Ascending aorta (tissue), 2 donors: ENCODE measurements around the gene SOX18. TPM values are rescaled to one million over a fixed set of nuclear protein-coding genes. Genes with fewer than 3 reads are reported as not detected.

Experiments
- DNase-seq, 2 donors: peaks; one replicate each; pipeline ENCODE4 v3.0.0-alpha.2; 2019; ENCODE audit warnings: low spot score in 2 of 2
- H3K27ac ChIP-seq, 2 donors: fragments of 200-600 bp; sonication (generic); one replicate each; pipeline ENCODE4 v1.5.1; 2016 to 2017; ENCODE audit warnings: mild to moderate bottlenecking in 1 of 2
- H3K27me3 ChIP-seq: fragments of 200-600 bp; sonication (generic); one replicate; pipeline ENCODE4 v1.5.1; 2017
- H3K36me3 ChIP-seq, 2 donors: fragments of 200-600 bp; sonication (generic); one replicate each; pipeline ENCODE4 v1.5.1; 2016
- H3K4me1 ChIP-seq, 2 donors: fragments of 200-600 bp; sonication (generic); one replicate each; pipeline ENCODE4 v1.5.1; 2016 to 2017; ENCODE audit warnings: mild to moderate bottlenecking in 1 of 2
- H3K4me3 ChIP-seq, 2 donors: fragments of 200-600 bp; sonication (generic); one replicate each; pipeline ENCODE4 v1.5.1; 2016 to 2017; ENCODE audit warnings: mild to moderate bottlenecking in 1 of 2
- H3K9me3 ChIP-seq, 2 donors: fragments of 200-600 bp; sonication (generic); one replicate each; pipeline ENCODE4 v1.5.1; 2016
- intact Hi-C: fragments of 100-400 bp; cut with DNase I; formaldehyde crosslinking; loops from one replicate; pipeline ENCODE4 v1.15.1; 2023
- total RNA-seq: library from RNA; depleted of rRNA; stranded (reverse); fragments of >200 nt; gene quantifications from one replicate; pipeline ENCODE4 v1.1.0, GENCODE V29; 2016
- TF ChIP-seq, protein P1 (sequence below), 3 experiments: fragments of 200-600 bp in 2 of 3; fragments of 450-650 bp in 1 of 3; sonication (generic) in 2 of 3; IDR thresholded peaks; one replicate each; pipeline ENCODE4 v1.5.1; 2016 to 2019; ENCODE audit warnings: antibody characterized with exemption in 3 of 3, mild to moderate bottlenecking in 1 of 3, moderate library complexity in 1 of 3

The SOX18 gene
- total RNA-seq, 1 donor from 2014 or later: 244 TPM

DNA sequence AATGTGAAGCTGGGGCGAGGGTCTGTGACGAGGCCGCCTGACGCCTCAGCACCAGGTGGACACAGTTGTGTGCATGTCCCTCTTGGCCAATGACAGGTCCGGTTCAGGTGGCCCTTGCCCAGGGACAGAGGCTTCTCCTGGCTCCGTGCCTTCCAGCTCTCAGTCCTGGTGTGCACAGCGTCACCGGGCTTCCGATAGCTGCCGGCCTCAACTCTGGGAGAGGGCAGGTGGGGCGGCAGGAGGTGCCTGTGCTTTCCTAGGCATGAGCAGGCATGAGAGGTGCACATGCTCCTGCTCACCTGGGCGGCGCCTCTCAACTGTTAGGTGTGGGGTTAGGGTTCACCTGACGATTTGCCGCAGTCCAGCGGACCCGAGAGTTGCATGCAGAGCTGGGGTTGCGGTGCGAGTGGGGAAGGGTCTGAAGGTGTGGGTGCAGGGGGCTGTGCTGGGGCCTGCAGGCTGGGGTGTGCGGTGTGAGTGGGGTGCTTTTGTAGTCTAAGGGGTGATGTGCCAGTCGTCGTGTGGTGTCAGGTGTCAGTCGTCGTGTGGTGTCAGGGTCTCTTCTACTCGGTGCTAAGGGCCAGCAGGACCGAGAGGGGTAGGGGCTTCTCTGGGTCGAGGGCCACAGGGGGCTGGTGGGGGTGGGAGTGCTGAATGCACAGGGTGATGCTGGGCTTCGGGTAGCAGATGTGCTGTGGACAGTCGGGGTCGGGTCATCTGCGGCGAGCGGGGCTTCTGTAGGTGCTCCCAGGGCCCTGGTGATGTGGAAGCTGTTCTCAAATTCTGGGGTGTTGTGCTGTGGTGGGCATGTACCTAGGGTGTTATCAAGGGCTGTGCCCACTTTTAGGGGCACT, 3.8 kb upstream of the SOX18 start:
- Histone ChIP-seq H3K36me3 (no peaks in the 10 kb centered on the region), H3K27me3 (peaks cover 10% of the 10 kb centered on the region), H3K9me3 (no peaks in the 10 kb centered on the region), H3K4me3 (no peak overlapping the region), H3K27ac (peak overlapping the region in 1 of 2 donors; percentile 61), H3K4me1 (peaks cover 0 to 3% of the 10 kb centered on the region in 2 donors)
- TF ChIP-seq, protein P1, sequence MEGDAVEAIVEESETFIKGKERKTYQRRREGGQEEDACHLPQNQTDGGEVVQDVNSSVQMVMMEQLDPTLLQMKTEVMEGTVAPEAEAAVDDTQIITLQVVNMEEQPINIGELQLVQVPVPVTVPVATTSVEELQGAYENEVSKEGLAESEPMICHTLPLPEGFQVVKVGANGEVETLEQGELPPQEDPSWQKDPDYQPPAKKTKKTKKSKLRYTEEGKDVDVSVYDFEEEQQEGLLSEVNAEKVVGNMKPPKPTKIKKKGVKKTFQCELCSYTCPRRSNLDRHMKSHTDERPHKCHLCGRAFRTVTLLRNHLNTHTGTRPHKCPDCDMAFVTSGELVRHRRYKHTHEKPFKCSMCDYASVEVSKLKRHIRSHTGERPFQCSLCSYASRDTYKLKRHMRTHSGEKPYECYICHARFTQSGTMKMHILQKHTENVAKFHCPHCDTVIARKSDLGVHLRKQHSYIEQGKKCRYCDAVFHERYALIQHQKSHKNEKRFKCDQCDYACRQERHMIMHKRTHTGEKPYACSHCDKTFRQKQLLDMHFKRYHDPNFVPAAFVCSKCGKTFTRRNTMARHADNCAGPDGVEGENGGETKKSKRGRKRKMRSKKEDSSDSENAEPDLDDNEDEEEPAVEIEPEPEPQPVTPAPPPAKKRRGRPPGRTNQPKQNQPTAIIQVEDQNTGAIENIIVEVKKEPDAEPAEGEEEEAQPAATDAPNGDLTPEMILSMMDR (IDR thresholded peaks at IDR 0.05): no peak
- intact Hi-C loops: no loop called here
- DNase-seq: no peak

DNA sequence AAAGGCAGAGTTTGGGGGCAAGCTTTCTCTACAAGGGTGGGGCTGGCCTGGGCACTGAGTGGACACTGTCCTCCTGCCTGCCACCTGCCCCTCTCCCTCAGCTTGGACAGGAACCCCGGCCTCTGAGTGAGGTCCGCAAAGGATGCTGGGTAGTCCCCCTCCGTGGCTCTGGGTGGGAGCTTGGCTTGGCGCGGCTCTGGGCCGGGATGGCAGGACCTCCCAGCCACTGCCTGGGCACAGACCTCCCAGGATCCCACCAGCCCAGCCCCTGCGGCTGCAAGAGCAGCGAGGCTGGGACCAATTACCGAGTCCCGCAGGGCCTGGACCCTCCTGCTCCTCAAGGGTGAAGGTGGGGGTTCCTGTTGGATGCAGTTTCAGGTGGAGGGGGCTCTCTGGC, 2.9 kb upstream of the SOX18 start:
- Histone ChIP-seq H3K27me3 (peaks cover 13% of the 10 kb centered on the region), H3K4me1 (peaks cover 0 to 3% of the 10 kb centered on the region in 2 donors)
- no peak for DNase-seq

DNA sequence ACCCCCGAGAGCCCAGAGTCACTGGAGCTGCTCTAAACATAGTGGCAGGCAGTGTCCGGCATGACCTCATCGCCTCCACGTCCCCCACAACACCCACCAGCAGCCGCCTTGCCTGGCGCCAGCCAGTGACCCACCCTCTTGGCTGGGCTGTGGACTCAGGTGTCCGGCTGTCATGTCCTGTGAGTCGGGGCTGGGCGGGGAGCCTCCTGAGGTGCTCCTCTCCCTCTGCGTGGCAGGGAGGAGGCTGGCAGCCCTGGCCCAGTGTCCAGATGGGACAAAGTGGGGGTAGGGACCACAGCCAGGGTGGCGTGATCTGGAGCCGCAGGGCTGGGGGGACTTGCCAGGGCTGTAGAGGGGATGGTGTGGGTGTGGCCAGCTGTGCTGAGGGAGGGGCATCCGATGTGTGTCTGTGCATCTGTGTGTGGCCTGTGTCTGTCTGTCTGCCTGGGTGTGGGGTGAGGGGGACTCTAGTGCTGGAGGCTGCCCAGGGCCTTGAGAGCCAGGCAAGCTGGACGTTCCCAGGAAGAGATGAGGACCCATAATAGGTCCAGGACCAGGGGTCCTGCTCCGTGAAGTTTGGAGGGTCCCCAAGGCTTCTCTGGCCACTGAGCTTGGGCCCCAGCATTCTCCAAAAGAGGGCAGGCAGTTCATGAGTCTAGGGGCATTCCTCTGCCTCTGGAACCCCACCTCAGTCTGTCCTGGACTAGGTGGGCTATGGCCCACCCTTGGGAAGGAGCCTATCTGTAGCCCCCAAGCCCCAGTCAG, 2.3 kb upstream of the SOX18 start:
- peak overlapping the region; percentile 12 to 49 for H3K27ac ChIP-seq
- no peaks in the 10 kb centered on the region for H3K36me3 ChIP-seq
- TF ChIP-seq, protein P1 (IDR thresholded peaks at IDR 0.05): no peak
- H3K4me1 ChIP-seq: peaks cover 0 to 3% of the 10 kb centered on the region in 2 donors
- H3K9me3 ChIP-seq: no peaks in the 10 kb centered on the region
- no peak overlapping the region for H3K4me3 ChIP-seq
- intact Hi-C loops: no loop called here
- DNase-seq: peak in 1 of 2 donors; percentile 30
- H3K27me3 ChIP-seq: peaks cover 13% of the 10 kb centered on the region

More for the DNA sequence above, 2.9 kb upstream of the SOX18 start:
- Histone ChIP-seq H3K9me3 (no peaks in the 10 kb centered on the region), H3K4me3 (no peak overlapping the region), H3K27ac (peak overlapping the region; percentile 12 to 61), H3K36me3 (no peaks in the 10 kb centered on the region)
- intact Hi-C loops: no loop called here
- TF ChIP-seq, protein P1 (IDR thresholded peaks at IDR 0.05): no peak

DNA sequence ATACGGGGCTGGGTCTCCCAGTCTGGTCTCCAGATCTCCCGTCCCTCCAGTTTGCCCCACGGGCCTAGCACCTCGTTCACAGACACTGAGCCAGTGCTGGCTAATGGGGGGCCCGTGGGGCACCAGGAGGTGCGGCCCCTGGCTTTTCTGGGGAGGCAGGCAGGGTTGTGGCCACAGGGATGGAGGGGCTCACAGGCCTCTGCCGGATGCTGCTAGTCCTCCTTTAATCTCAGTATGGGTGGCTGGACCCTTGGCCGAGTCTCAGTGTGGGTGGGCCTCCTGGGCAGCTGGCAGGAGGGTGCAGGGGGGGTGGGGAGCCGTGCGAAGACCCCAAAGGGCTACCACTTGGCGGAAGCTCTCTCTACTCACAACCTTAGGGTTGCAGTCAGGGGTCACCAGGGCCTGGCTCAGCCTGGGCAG, 1.6 kb upstream of the SOX18 start:
- intact Hi-C loops: no loop called here
- Histone ChIP-seq H3K4me1 (peaks cover 0 to 3% of the 10 kb centered on the region in 2 donors), H3K4me3 (no peak overlapping the region)

DNA sequence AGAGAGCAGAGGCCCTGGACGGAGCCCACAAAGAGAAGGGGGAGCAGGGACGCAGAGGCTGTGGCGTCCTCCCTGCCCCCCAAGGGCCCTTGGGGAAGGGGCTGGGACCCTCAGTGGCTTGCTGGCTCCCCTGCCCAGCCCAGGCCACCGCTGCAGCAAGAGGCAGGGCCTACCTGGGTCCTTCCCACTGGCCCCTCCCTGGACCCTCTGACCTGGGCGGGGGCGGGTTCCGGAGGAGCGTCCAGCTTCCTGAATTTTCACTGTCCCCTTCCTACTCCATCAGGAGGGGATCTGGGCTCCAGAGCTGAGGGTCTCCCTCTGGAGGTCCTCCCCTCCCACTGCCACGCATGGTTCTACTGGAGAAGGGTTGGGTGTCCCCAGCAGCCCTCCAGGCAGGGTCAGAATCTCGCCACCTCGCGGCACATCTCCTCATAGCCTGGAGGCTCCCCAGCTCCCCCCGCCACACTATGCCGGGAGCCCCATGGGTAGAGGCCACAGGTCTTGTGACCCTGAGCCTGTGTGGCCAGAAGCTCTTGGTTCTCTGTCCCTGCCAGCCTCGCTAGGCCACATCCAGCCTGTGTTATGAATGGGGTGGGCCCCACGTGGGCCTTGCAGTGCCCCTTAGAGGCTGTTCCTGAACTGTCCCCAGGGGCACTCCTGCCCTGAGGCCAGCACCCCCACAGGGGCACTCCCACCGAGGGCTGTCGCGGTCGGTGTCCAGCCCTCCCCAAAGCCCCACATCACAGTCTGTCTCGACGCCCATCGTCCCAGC, 1.0 kb upstream of the SOX18 start:
- Histone ChIP-seq H3K4me1 (peaks cover 0 to 3% of the 10 kb centered on the region in 2 donors), H3K9me3 (no peaks in the 10 kb centered on the region), H3K4me3 (peak overlapping the region in 1 of 2 donors; percentile 48), H3K27me3 (peaks cover 13% of the 10 kb centered on the region), H3K27ac (peak overlapping the region; percentile 31 to 48), H3K36me3 (no peaks in the 10 kb centered on the region)
- intact Hi-C loops: no loop called here
- TF ChIP-seq, protein P1 (IDR thresholded peaks at IDR 0.05): no peak
- no peak for DNase-seq

More for the DNA sequence above, 1.6 kb upstream of the SOX18 start:
- Histone ChIP-seq H3K27ac (peak overlapping the region; percentile 31 to 48), H3K9me3 (no peaks in the 10 kb centered on the region), H3K36me3 (no peaks in the 10 kb centered on the region), H3K27me3 (peaks cover 13% of the 10 kb centered on the region)
- TF ChIP-seq, protein P1 (IDR thresholded peaks at IDR 0.05): no peak
- DNase-seq: no peak
